HFF-Myc (cell line): ENCODE measurements around the gene OR52I2.
A peak's percentile ranks its signal among the peaks of the same experiment; 100 is the strongest.

Source experiments
- DNase-seq: peaks from one replicate; pipeline ENCODE4 v3.0.0-alpha.2; 2011; ENCODE audit warnings: low read depth; ENCODE audit errors: extremely low read depth
- H3K4me3 ChIP-seq: replicated peaks from 2 replicates; pipeline ENCODE4 v1.5.1; 2011; ENCODE audit warnings: low read depth, mild to moderate bottlenecking, control low read depth, low read length
- TF ChIP-seq, protein P1 (sequence below): IDR thresholded peaks from 2 replicates; pipeline ENCODE4 v1.5.1; 2012; ENCODE audit warnings: mild to moderate bottlenecking, low read depth, low read length, control low read depth; ENCODE audit errors: missing control alignments

OR52I2 gene

DNA sequence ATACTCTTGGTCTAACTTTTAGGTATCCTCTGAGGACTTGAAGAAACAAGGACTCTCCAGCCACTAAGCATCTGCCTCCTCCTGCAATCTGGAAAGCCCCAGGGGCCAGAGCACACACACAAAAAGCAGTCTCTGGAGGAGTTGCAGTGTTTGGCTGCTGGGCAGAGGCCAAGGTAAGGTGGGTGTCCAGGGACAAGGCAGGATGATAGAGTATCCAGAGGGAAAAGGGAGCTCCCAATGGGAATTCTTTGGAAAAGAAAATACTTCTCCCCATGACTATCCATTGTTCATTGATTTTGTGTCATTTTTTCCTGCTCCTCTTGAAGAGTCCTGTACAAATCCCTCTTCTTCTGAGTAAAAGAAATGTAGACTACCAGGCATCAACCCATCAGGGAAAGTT is at the start of gene OR52I2:
OR52I2 (plus strand) TSS at position 301 of the 400 bp plus-strand sequence.
- TF ChIP-seq, protein P1, sequence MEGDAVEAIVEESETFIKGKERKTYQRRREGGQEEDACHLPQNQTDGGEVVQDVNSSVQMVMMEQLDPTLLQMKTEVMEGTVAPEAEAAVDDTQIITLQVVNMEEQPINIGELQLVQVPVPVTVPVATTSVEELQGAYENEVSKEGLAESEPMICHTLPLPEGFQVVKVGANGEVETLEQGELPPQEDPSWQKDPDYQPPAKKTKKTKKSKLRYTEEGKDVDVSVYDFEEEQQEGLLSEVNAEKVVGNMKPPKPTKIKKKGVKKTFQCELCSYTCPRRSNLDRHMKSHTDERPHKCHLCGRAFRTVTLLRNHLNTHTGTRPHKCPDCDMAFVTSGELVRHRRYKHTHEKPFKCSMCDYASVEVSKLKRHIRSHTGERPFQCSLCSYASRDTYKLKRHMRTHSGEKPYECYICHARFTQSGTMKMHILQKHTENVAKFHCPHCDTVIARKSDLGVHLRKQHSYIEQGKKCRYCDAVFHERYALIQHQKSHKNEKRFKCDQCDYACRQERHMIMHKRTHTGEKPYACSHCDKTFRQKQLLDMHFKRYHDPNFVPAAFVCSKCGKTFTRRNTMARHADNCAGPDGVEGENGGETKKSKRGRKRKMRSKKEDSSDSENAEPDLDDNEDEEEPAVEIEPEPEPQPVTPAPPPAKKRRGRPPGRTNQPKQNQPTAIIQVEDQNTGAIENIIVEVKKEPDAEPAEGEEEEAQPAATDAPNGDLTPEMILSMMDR = no peak
- no peak within 1 kb of the TSS for H3K4me3 ChIP-seq
- no peak for DNase-seq

DNA sequence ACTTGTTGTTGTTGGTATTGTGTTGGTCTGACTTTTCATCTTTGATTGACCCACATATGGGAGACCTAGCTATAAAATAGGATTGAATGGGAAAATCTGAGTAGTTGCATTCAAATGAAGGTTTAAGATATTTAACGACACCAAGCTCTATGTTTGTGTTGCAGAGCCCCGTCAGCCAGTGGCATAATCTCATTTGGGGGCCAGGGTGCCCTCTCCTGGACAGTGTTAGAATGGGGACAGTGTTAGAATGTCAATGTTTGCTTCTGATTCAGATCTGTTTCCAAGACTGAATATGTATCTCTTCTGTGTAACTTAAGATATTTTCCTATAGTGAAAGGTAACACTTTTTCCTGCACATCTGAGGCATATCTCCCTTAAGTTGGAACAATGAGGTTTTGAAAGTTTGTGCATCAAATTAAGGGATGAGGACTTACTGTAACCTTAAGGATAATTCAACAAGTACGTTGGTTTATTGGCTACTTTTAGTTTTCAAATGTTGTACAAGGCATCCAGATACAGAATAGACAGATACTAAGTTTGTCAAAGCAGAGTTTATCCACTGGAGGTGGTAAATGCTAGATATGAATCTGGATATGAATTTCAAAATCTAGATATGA is 41.8 kb upstream of the OR52I2 start:
- TF ChIP-seq, protein P1 = peak; percentile 68
- DNase-seq = no peak
- no peak overlapping the region for H3K4me3 ChIP-seq

DNA sequence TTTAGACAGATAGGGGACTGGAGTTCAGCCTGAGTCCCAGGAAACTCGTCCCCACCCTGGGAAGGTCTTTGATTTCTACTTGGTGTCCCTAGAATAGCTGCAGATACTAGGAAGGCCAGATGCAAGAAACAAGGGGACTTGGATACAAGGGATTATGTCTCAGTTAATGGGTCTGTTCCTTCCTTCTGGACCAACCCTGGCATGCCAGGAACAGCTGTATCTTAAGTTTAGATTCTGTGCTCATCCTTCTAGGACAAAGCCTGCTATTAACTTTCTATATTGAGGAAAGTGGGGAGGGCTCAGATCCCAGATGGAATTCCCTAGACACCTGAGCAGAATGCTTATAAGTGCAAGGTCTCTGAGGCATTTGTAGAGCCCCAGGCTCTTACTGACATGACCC is 40.5 kb upstream of the OR52I2 start:
- TF ChIP-seq, protein P1 = no peak
- no peak overlapping the region for H3K4me3 ChIP-seq
- no peak for DNase-seq

- no peak for DNase-seq
- TF ChIP-seq, protein P1 = no peak
- no peak overlapping the region for H3K4me3 ChIP-seq
Measured at GRCh38 chr11:4543561-4543960, 38.0 kb upstream of the OR52I2 start.

GRCh38 chr11:4544891-4545290 is 36.7 kb upstream of the OR52I2 start, which contains the start of gene OR52M1:
TSS of gene OR52M1 (plus strand) at chr11:4545191. CDS start at chr11:4545191, 0 bp downstream.
- DNase-seq = no peak
- TF ChIP-seq, protein P1 = no peak

DNA sequence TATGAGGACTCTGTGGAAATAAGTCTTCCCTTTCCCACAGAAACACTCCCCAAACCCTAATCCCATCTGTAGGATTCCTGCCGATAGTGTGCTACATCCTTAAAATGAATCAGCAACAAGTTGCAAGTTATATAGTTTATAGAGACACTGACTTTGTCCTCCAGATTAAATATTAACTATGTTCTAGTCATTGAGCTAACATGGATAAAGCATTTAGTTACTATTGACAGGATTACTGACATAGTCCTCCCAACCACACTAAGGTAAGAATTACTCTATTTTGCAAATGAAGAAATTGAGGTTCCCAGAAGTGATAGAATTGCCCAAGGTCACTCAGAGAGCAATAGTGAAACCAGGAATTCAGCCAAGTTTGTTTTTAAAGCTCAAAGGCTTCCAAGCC is 34.7 kb upstream of the OR52I2 start:
- no peak overlapping the region for H3K4me3 ChIP-seq
- TF ChIP-seq, protein P1 = no peak
- no peak for DNase-seq

More at GRCh38 chr11:4544891-4545290, 36.7 kb upstream of the OR52I2 start, which contains the start of gene OR52M1:
- no peak within 1 kb of the TSS for H3K4me3 ChIP-seq

DNA sequence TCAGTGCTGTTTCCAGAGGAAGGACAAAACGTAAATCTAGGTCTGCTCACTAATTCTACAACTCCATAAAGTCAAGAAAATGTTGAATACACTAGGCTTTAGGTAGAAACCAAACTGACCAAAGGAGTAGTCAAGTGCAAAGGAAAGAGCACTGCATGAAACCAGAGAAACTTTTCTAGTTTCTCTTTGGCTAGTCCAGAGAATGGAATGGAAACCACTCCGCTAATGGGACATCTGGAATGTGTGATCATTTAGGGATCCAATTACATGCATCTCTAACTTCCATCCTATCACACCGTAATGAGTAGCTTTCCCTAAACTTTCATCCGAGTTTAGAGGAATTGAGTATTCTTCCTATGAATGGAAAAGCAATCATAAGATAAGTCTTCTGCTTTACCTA is 34.1 kb upstream of the OR52I2 start:
- H3K4me3 ChIP-seq = no peak overlapping the region
- TF ChIP-seq, protein P1 = no peak
- DNase-seq = no peak
